Femur (tissue), 1 donor: ENCODE results near the gene OR6S1.
"Not testable (repeated sequence)": the region's sequence is repeated elsewhere in the genome, so short reads cannot be mapped to it uniquely, and the experiment has no call there.

Source experiments
- DNase-seq: peaks from one replicate; pipeline ENCODE4 v3.0.0-alpha.2; 2017

The OR6S1 gene

GRCh38 chr14:20608383-20609110, 32.9 kb downstream of the OR6S1 start:
- no peak for DNase-seq

- no peak for DNase-seq
Measured at GRCh38 chr14:20607617-20608016, 33.9 kb downstream of the OR6S1 start.

GRCh38 chr14:20606902-20607242, 34.6 kb downstream of the OR6S1 start:
- DNase-seq = no peak

- DNase-seq = no peak
Measured at GRCh38 chr14:20606190-20606901, 35.1 kb downstream of the OR6S1 start.

- DNase-seq = peak; percentile 44
Measured at GRCh38 chr14:20603813-20604690, 37.4 kb downstream of the OR6S1 start.

GRCh38 chr14:20602583-20602982, 38.9 kb downstream of the OR6S1 start:
- no peak for DNase-seq

GRCh38 chr14:20601522-20601921, 40.0 kb downstream of the OR6S1 start:
- no peak for DNase-seq

- no peak for DNase-seq
Measured at GRCh38 chr14:20597108-20597507, 44.4 kb downstream of the OR6S1 start.

GRCh38 chr14:20595726-20596125, 45.8 kb downstream of the OR6S1 start:
- DNase-seq = not testable (repeated sequence)

- no peak for DNase-seq
Measured at GRCh38 chr14:20592574-20592973, 48.9 kb downstream of the OR6S1 start.

- DNase-seq = no peak
Measured at GRCh38 chr14:20591235-20591634, 50.3 kb downstream of the OR6S1 start, which contains the start of gene RNASE12. Gene RNASE12 (minus strand): TSS chr14:20591376. CDS start chr14:20590723, 653 bp downstream.
